H1 (cell line): ENCODE measurements around the gene TUBE1. TPM values are rescaled to one million over a fixed set of nuclear protein-coding genes. Genes with fewer than 3 reads are reported as not detected.

ENCODE experiments used
- CTCF ChIA-PET: fragments of 300-600 bp; sonication (Branson Sonifier 250); formaldehyde crosslinking; loops from one replicate; lab custom pipeline; 2021; ENCODE audit not compliant: partially characterized antibody; lab: Charles Lee
- POLR2A ChIA-PET: fragments of 300-600 bp; sonication (Branson Sonifier 250); formaldehyde crosslinking; loops from one replicate; lab custom pipeline; 2021; ENCODE audit warnings: inconsistent platforms; ENCODE audit not compliant: partially characterized antibody; lab: Charles Lee
- DNase-seq, 2 experiments: peaks; one replicate each; pipeline versions ENCODE4 v3.0.0 to v3.0.0-alpha.2; 2010 to 2022; ENCODE audit warnings: low spot score in 2 of 2, low read depth in 1 of 2, mixed read lengths in 1 of 2
- FAIRE-seq: peaks from 2 replicates; lab custom pipeline; 2011; peaks lifted over from hg19 to GRCh38; lab: Jason Lieb, UNC
- H2AFZ ChIP-seq: 2 replicates; pipeline ENCODE4 v1.8.1; 2012; ENCODE audit warnings: low read length, inconsistent platforms
- H2AK5ac ChIP-seq: 2 replicates; pipeline ENCODE4 v1.6.1; 2013; ENCODE audit warnings: low read depth, low read length
- H2BK120ac ChIP-seq: replicated peaks from 2 replicates; pipeline ENCODE3; 2013; ENCODE audit warnings: low read depth, low read length, inconsistent platforms
- H2BK12ac ChIP-seq: 2 replicates; pipeline ENCODE4 v1.6.1; 2013; ENCODE audit warnings: low read depth, low read length
- H2BK15ac ChIP-seq: 2 replicates; pipeline ENCODE4 v1.6.1; 2013; ENCODE audit warnings: low read length
- H2BK20ac ChIP-seq: 2 replicates; pipeline ENCODE4 v1.6.1; 2013; ENCODE audit warnings: low read length
- H2BK5ac ChIP-seq: 2 replicates; pipeline ENCODE4 v1.6.1; 2013; ENCODE audit warnings: low read depth, low read length
- H3K14ac ChIP-seq: 2 replicates; pipeline ENCODE4 v1.6.1; 2013; ENCODE audit warnings: inconsistent platforms; ENCODE audit not compliant: insufficient read length
- H3K18ac ChIP-seq: 2 replicates; pipeline ENCODE4 v1.6.1; 2013; ENCODE audit warnings: low read length; ENCODE audit errors: extremely low read depth
- H3K23ac ChIP-seq: 2 replicates; pipeline ENCODE4 v1.6.1; 2013; ENCODE audit warnings: inconsistent platforms; ENCODE audit not compliant: insufficient read length
- H3K23me2 ChIP-seq: 2 replicates; pipeline ENCODE4 v1.6.1; 2013; ENCODE audit warnings: low read depth, low read length
- H3K27ac ChIP-seq: 2 replicates; pipeline ENCODE4 v1.6.1; 2011; ENCODE audit warnings: low read depth, low read length, inconsistent platforms
- H3K27me3 ChIP-seq, 4 experiments: replicated peaks in 1 of 4; 1 replicate in 1 of 4; 2 replicates in 3 of 4; pipeline versions ENCODE4 v1.6.1 to v1.8.1; 2011 to 2013; ENCODE audit warnings: low read length in 3 of 4, mild to moderate bottlenecking in 3 of 4, inconsistent platforms in 2 of 4, mixed read lengths in 2 of 4, moderate library complexity in 1 of 4; ENCODE audit not compliant: control insufficient read depth in 3 of 4, insufficient read depth in 3 of 4; ENCODE audit errors: extremely low read depth in 1 of 4
- H3K36me3 ChIP-seq, 4 experiments: 2 replicates each; pipeline versions ENCODE4 v1.6.1 to v1.8.1; 2011 to 2013; ENCODE audit warnings: mild to moderate bottlenecking in 4 of 4, low read length in 3 of 4, moderate library complexity in 2 of 4, control low read depth in 1 of 4, inconsistent platforms in 1 of 4; ENCODE audit not compliant: insufficient read depth in 4 of 4, control insufficient read depth in 2 of 4
- H3K4ac ChIP-seq: replicated peaks from 2 replicates; pipeline ENCODE3; 2013; ENCODE audit warnings: low read length, low read depth, mixed read lengths, inconsistent platforms; ENCODE audit not compliant: insufficient read length
- H3K4me1 ChIP-seq, 4 experiments: replicated peaks in 1 of 4; 1 replicate in 1 of 4; 2 replicates in 3 of 4; pipeline versions ENCODE4 v1.6.1 to v1.8.1; 2011 to 2013; ENCODE audit warnings: low read length in 3 of 4, inconsistent platforms in 2 of 4, mixed read lengths in 1 of 4; ENCODE audit not compliant: insufficient read depth in 4 of 4, control insufficient read depth in 3 of 4
- H3K4me2 ChIP-seq, 2 experiments: 2 replicates each; pipeline versions ENCODE4 v1.6.1 to v1.8.1; 2011 to 2013; ENCODE audit warnings: low read depth in 2 of 2, low read length in 2 of 2, control low read depth in 1 of 2, inconsistent platforms in 1 of 2, mild to moderate bottlenecking in 1 of 2; ENCODE audit not compliant: insufficient read depth in 1 of 2
- H3K4me3 ChIP-seq, 4 experiments: fragments of 200-600, 300-600 bp in 1 of 4; sonication (generic), shearing (Covaris generic), sonication (Bioruptor Twin) in 1 of 4; 2 replicates each; pipeline versions ENCODE4 v1.5.1 to v1.8.1; 2011 to 2016; ENCODE audit warnings: low read length in 4 of 4, low read depth in 3 of 4, control low read depth in 2 of 4, inconsistent platforms in 2 of 4, mild to moderate bottlenecking in 2 of 4, mixed read lengths in 1 of 4, moderate library complexity in 1 of 4; ENCODE audit not compliant: insufficient read depth in 2 of 4; ENCODE audit errors: extremely low read depth in 1 of 4
- H3K56ac ChIP-seq: replicated peaks from 2 replicates; pipeline ENCODE3; 2013; ENCODE audit warnings: low read depth, mild to moderate bottlenecking, mixed read lengths, low read length, inconsistent platforms; ENCODE audit not compliant: insufficient read length
- H3K79me1 ChIP-seq: 2 replicates; pipeline ENCODE4 v1.6.1; 2013; ENCODE audit warnings: low read depth, low read length, control low read depth
- H3K79me2 ChIP-seq, 2 experiments: 2 replicates each; pipeline versions ENCODE4 v1.6.1 to v1.8.1; 2012 to 2013; ENCODE audit warnings: low read length in 2 of 2, mild to moderate bottlenecking in 2 of 2, inconsistent platforms in 1 of 2; ENCODE audit not compliant: insufficient read depth in 2 of 2, control insufficient read depth in 1 of 2
- H3K9ac ChIP-seq, 4 experiments: replicated peaks in 1 of 4; 1 replicate in 1 of 4; 2 replicates in 3 of 4; pipeline versions ENCODE4 v1.6.1 to v1.8.1; 2011 to 2013; ENCODE audit warnings: low read depth in 3 of 4, low read length in 3 of 4, control low read depth in 2 of 4, mild to moderate bottlenecking in 2 of 4, moderate library complexity in 2 of 4, inconsistent platforms in 1 of 4; ENCODE audit errors: extremely low read depth in 1 of 4
- H3K9me3 ChIP-seq, 2 experiments: 2 replicates each; pipeline versions ENCODE4 v1.6.1 to v1.8.1; 2012 to 2013; ENCODE audit warnings: mild to moderate bottlenecking in 2 of 2, moderate library complexity in 2 of 2, control low read depth in 1 of 2, inconsistent platforms in 1 of 2, low read depth in 1 of 2, low read length in 1 of 2, mixed read lengths in 1 of 2; ENCODE audit not compliant: insufficient read depth in 2 of 2
- H4K20me1 ChIP-seq, 2 experiments: replicated peaks in 1 of 2; 2 replicates each; pipeline versions ENCODE3 to v1.8.1; 2011 to 2013; ENCODE audit warnings: inconsistent platforms in 2 of 2, low read length in 2 of 2, mild to moderate bottlenecking in 1 of 2; ENCODE audit not compliant: insufficient read depth in 2 of 2, control insufficient read depth in 1 of 2
- H4K5ac ChIP-seq: 2 replicates; pipeline ENCODE4 v1.6.1; 2013; ENCODE audit warnings: low read length, low read depth, mixed read lengths, inconsistent platforms; ENCODE audit not compliant: insufficient read length
- H4K8ac ChIP-seq: 2 replicates; pipeline ENCODE4 v1.8.0; 2013; ENCODE audit warnings: mild to moderate bottlenecking, moderate library complexity, low read length, inconsistent platforms; ENCODE audit not compliant: insufficient read depth; ENCODE audit errors: extremely low read depth
- H4K91ac ChIP-seq: replicated peaks from 2 replicates; pipeline ENCODE3; 2013; ENCODE audit warnings: low read length, mixed read lengths, inconsistent platforms; ENCODE audit not compliant: insufficient read length
- CTCF ChIP-seq, 3 experiments: IDR thresholded peaks; 1 replicate in 2 of 3; 2 replicates in 1 of 3; pipeline versions ENCODE4 v1.5.1 to v1.6.1; 2011; ENCODE audit warnings: low read length in 3 of 3, mild to moderate bottlenecking in 3 of 3, inconsistent platforms in 2 of 3, low read depth in 1 of 3, moderate library complexity in 1 of 3; ENCODE audit not compliant: insufficient read depth in 1 of 3; ENCODE audit errors: control extremely low read depth in 1 of 3
- GABPA ChIP-seq: IDR thresholded peaks from 2 replicates; pipeline ENCODE4 v1.6.1; 2011; ENCODE audit warnings: mild to moderate bottlenecking, low read length, moderate library complexity, borderline replicate concordance; ENCODE audit not compliant: insufficient read depth
- MAFK ChIP-seq: IDR thresholded peaks from 2 replicates; pipeline ENCODE4 v1.6.1; 2012; ENCODE audit warnings: low read depth, mild to moderate bottlenecking, improper control_type of control experiment, low read length
- MAX ChIP-seq: IDR thresholded peaks from 2 replicates; pipeline ENCODE4 v1.6.1; 2012; ENCODE audit warnings: inconsistent platforms
- RFX5 ChIP-seq: IDR thresholded peaks from 2 replicates; pipeline ENCODE4 v1.6.1; 2011; ENCODE audit warnings: low read depth, low read length, improper control_type of control experiment, borderline replicate concordance
- RNF2 ChIP-seq: fragments of 200-900, 300-1000 bp; sonication (generic); IDR thresholded peaks from 2 replicates; pipeline ENCODE4 v1.7.1; 2016; ENCODE audit warnings: borderline replicate concordance, low read depth, mild to moderate bottlenecking, antibody characterized with exemption, low read length; ENCODE audit not compliant: poor library complexity, severe bottlenecking; ENCODE audit errors: missing control alignments
- SIX5 ChIP-seq: IDR thresholded peaks from 2 replicates; pipeline ENCODE4 v1.6.1; 2011; ENCODE audit warnings: mild to moderate bottlenecking, low read depth, low read length
- SUZ12 ChIP-seq: fragments of 200-600 bp; sonication (generic); IDR thresholded peaks from 2 replicates; pipeline ENCODE4 v1.6.1; 2012; ENCODE audit warnings: mild to moderate bottlenecking, inconsistent platforms, low read length, moderate library complexity, mixed read lengths
- TAF7 ChIP-seq: optimal IDR thresholded peaks from 2 replicates; pipeline ENCODE3; 2011; ENCODE audit warnings: low read depth, mild to moderate bottlenecking, inconsistent platforms, low read length, moderate library complexity, borderline replicate concordance
- YY1 ChIP-seq: IDR thresholded peaks from 2 replicates; pipeline ENCODE4 v1.6.1; 2011; ENCODE audit warnings: low read depth, mild to moderate bottlenecking, low read length
- ZNF274 ChIP-seq: IDR thresholded peaks from 2 replicates; pipeline ENCODE4 v1.7.0; 2012; ENCODE audit warnings: low read length, borderline replicate concordance; ENCODE audit errors: extremely low read depth
- WGBS, 2 experiments: shearing (Covaris generic) in 1 of 2; methylation state at CpG; one replicate each; pipeline versions ENCODE4 v1.1.6 to v1.1.7; 2013 to 2015; ENCODE audit warnings: low lambda C conversion rate in 2 of 2, mixed read lengths in 2 of 2, inconsistent platforms in 1 of 2, low coverage in 1 of 2, missing lambda C conversion rate in 1 of 2; ENCODE audit not compliant: insufficient replicate concordance in 2 of 2, insufficient coverage in 1 of 2, insufficient read length in 1 of 2; ENCODE audit errors: extremely low coverage in 1 of 2, missing lambda C conversion rate in 1 of 2; 5-methylcytosine and 5-hydroxymethylcytosine counted together
- polyA plus RNA-seq, 7 experiments: library from polyadenylated mRNA; depleted of rRNA in 3 of 7; stranded (reverse) in 5 of 7; unstranded in 2 of 7; fragments of >200 nt in 5 of 7; fragments of 200-250 nt in 2 of 7; gene quantifications; 1 replicate in 5 of 7; 2 replicates in 1 of 7; 4 replicates in 1 of 7; pipeline versions ENCODE4 v1.2.1 to v1.2.3, GENCODE V29; 2011 to 2013; ENCODE audit warnings: missing spikeins in 2 of 7, mixed read lengths in 2 of 7
- total RNA-seq: library from RNA; stranded (reverse); fragmentation: NEBNext Ultra II Directional; extraction: Animal tissue kit (Norgen Biotek cat#: 25700); gene quantifications from 2 replicates; pipeline ENCODE4 v1.2.1, GENCODE V29; 2021

TUBE1 gene
- total and polyA plus RNA-seq, 2 of the 8 experiments (the other 6 are each of a cell fraction or from before 2014, with no cell fraction given), result 8.0 to 15.9 TPM

- no peak overlapping the region for H3K23ac ChIP-seq
- H3K27ac ChIP-seq, result no peak overlapping the region
- no peak for FAIRE-seq
- no peak overlapping the region for H2BK15ac ChIP-seq
- H4K91ac ChIP-seq, result no peak overlapping the region
- H3K79me1 ChIP-seq, result no peaks in the 10 kb centered on the region
- POLR2A ChIA-PET, result no interaction called here
- H3K9ac ChIP-seq, result no peak overlapping the region
- CTCF ChIA-PET, result interaction anchor here (1.2 to 1.9 kb wide), 4 partner anchors 9 to 25 kb away, joined by 3 to 8 read pairs (median 4); no protein-coding TSS in a partner anchor
- H3K4ac ChIP-seq, result no peak overlapping the region
- no peak overlapping the region for H4K5ac ChIP-seq
- 88% methylated on average over 6 of the region's 6 CpGs; no CpG with 5 or more reads in 1 of the 2 experiments for WGBS, 2 experiments
- no peak for DNase-seq
- H2BK5ac ChIP-seq, result no peak overlapping the region
- no peak overlapping the region for H2AK5ac ChIP-seq
- no peak overlapping the region for H2BK120ac ChIP-seq
- no peak overlapping the region for H3K4me3 ChIP-seq
- H3K18ac ChIP-seq, result no peak overlapping the region
- no peak overlapping the region for H3K4me2 ChIP-seq
- no peaks in the 10 kb centered on the region; a peak in 1 of 4 replicates for H3K79me2 ChIP-seq
- no peak overlapping the region for H4K8ac ChIP-seq
- H4K20me1 ChIP-seq, result no peaks in the 10 kb centered on the region
- H2BK12ac ChIP-seq, result no peak overlapping the region
- no peaks in the 10 kb centered on the region for H3K27me3 ChIP-seq
- no peak overlapping the region for H3K56ac ChIP-seq
- H3K36me3 ChIP-seq, result no peaks in the 10 kb centered on the region
- no peaks in the 10 kb centered on the region for H3K9me3 ChIP-seq
- H3K23me2 ChIP-seq, result peaks cover 1% of the 10 kb centered on the region; the same call in 1 of the 2 replicates
- H3K4me1 ChIP-seq, result no peaks in the 10 kb centered on the region
- no peak overlapping the region for H2BK20ac ChIP-seq
- H3K14ac ChIP-seq, result no peak overlapping the region
- H2AFZ ChIP-seq, result no peak overlapping the region
- no peak for TF ChIP-seq YY1
- no peak for TF ChIP-seq MAX
- no peak for TF ChIP-seq MAFK
- TF ChIP-seq RFX5, result no peak
- no peak for TF ChIP-seq CTCF (IDR thresholded peaks at IDR 0.05; ENCODE audit: control extremely low read depth in 1 of 3, insufficient read depth in 1 of 3, low read depth in 1 of 3, low read length in 3 of 3)
- no peak for TF ChIP-seq SUZ12
- no peak for TF ChIP-seq GABPA
- TF ChIP-seq TAF7, result no peak
- no peak for TF ChIP-seq RNF2
- TF ChIP-seq ZNF274, result no peak
- TF ChIP-seq SIX5, result no peak
Observed at GRCh38 chr6:112032728-112033127, 54.6 kb downstream of the TUBE1 start.
